ENCODE measurements around the gene UXT. TPM values are rescaled to one million over a fixed set of nuclear protein-coding genes. Genes with fewer than 3 reads are reported as not detected.

The UXT gene
- total and polyA plus RNA-seq, 2 of the 4 experiments (the other 2 are of a cell fraction) = 106 to 164 TPM

- no peak overlapping the region for H2BK120ac ChIP-seq (ENCODE audit: low read depth, low read length)
- ATAC-seq (ENCODE audit: low read depth) (no peak), DNase-seq (no peak)
- 48% methylated on average over 2 of the region's 4 CpGs; no CpG with 5 or more reads in 1 of the 2 experiments for WGBS, 2 experiments (ENCODE audit: extremely low coverage in 2 of 2, insufficient read length in 1 of 2)
- TF ChIP-seq NFE2L2 (IDR thresholded peaks at IDR 0.05; ENCODE audit: low read depth, low read length) (no peak), CHD1 (IDR thresholded peaks at IDR 0.05; ENCODE audit: low read depth, low read length) (no peak), MXI1 (IDR thresholded peaks at IDR 0.05; ENCODE audit: borderline replicate concordance, low read depth, low read length) (no peak), MAFK (IDR thresholded peaks at IDR 0.05; ENCODE audit: low read depth, low read length) (no peak), RCOR1 (IDR thresholded peaks at IDR 0.05; ENCODE audit: insufficient replicate concordance, low read length) (no peak), MAZ (IDR thresholded peaks at IDR 0.05; ENCODE audit: borderline replicate concordance, low read depth, low read length) (no peak), BHLHE40 (IDR thresholded peaks at IDR 0.05; ENCODE audit: low read depth, low read length) (no peak), POLR2A (IDR thresholded peaks at IDR 0.05; ENCODE audit: low read depth, low read length) (no peak), CEBPB (IDR thresholded peaks at IDR 0.05; ENCODE audit: low read depth, low read length) (no peak), RAD21 (IDR thresholded peaks at IDR 0.05; ENCODE audit: low read length) (no peak), SMC3 (IDR thresholded peaks at IDR 0.05; ENCODE audit: low read depth, low read length) (no peak), FOS (IDR thresholded peaks at IDR 0.05; ENCODE audit: low read depth, low read length) (no peak), RFX5 (IDR thresholded peaks at IDR 0.05; ENCODE audit: low read depth, low read length) (no peak)
- TF ChIP-seq, protein P1, sequence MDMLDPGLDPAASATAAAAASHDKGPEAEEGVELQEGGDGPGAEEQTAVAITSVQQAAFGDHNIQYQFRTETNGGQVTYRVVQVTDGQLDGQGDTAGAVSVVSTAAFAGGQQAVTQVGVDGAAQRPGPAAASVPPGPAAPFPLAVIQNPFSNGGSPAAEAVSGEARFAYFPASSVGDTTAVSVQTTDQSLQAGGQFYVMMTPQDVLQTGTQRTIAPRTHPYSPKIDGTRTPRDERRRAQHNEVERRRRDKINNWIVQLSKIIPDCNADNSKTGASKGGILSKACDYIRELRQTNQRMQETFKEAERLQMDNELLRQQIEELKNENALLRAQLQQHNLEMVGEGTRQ (IDR thresholded peaks at IDR 0.05; ENCODE audit: low read depth, low read length) = no peak
- TF ChIP-seq, protein P2, sequence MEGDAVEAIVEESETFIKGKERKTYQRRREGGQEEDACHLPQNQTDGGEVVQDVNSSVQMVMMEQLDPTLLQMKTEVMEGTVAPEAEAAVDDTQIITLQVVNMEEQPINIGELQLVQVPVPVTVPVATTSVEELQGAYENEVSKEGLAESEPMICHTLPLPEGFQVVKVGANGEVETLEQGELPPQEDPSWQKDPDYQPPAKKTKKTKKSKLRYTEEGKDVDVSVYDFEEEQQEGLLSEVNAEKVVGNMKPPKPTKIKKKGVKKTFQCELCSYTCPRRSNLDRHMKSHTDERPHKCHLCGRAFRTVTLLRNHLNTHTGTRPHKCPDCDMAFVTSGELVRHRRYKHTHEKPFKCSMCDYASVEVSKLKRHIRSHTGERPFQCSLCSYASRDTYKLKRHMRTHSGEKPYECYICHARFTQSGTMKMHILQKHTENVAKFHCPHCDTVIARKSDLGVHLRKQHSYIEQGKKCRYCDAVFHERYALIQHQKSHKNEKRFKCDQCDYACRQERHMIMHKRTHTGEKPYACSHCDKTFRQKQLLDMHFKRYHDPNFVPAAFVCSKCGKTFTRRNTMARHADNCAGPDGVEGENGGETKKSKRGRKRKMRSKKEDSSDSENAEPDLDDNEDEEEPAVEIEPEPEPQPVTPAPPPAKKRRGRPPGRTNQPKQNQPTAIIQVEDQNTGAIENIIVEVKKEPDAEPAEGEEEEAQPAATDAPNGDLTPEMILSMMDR (conservative IDR thresholded peaks at IDR 0.05; ENCODE audit: low read depth, low read length) = no peak
- TF ChIP-seq, protein P3, sequence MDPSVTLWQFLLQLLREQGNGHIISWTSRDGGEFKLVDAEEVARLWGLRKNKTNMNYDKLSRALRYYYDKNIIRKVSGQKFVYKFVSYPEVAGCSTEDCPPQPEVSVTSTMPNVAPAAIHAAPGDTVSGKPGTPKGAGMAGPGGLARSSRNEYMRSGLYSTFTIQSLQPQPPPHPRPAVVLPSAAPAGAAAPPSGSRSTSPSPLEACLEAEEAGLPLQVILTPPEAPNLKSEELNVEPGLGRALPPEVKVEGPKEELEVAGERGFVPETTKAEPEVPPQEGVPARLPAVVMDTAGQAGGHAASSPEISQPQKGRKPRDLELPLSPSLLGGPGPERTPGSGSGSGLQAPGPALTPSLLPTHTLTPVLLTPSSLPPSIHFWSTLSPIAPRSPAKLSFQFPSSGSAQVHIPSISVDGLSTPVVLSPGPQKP (IDR thresholded peaks at IDR 0.05; ENCODE audit: borderline replicate concordance, low read depth, low read length) = no peak
- H3K4me2 ChIP-seq (ENCODE audit: low read depth, low read length) = no peak overlapping the region
- ChIA-PET POLR2A (ENCODE audit: unreplicated experiment) (no interaction called here), CTCF (no interaction called here)
- no peak overlapping the region for H4K8ac ChIP-seq (ENCODE audit: low read depth in 2 of 2, low read length in 2 of 2)
- H3K18ac ChIP-seq (ENCODE audit: low read depth, low read length) = no peak overlapping the region
- no peaks in the 10 kb centered on the region for H3K36me3 ChIP-seq (ENCODE audit: control insufficient read depth, insufficient read depth, low read length)
- H3K4me1 ChIP-seq (ENCODE audit: control insufficient read depth, insufficient read depth, low read length) = no peaks in the 10 kb centered on the region
- no peaks in the 10 kb centered on the region for H3K9me1 ChIP-seq (ENCODE audit: insufficient read depth, low read length)
- intact Hi-C loops (cut with micrococcal nuclease) = no loop called here
- no peak overlapping the region for H2BK20ac ChIP-seq (ENCODE audit: low read depth, low read length)
- H3K23ac ChIP-seq (ENCODE audit: low read depth, low read length) = no peak overlapping the region
- H3K79me1 ChIP-seq (ENCODE audit: low read depth in 1 of 2, low read length in 2 of 2) = no peaks in the 10 kb centered on the region
- dilution Hi-C loops (cut with HindIII; ENCODE audit: low sequenced_read_pairs, unreplicated experiment) = no loop called here
- no peak overlapping the region for H3K4ac ChIP-seq (ENCODE audit: low read depth, low read length)
- no peak overlapping the region for H3K4me3 ChIP-seq (ENCODE audit: insufficient read depth, low read depth, low read length)
- H2BK5ac ChIP-seq (ENCODE audit: low read depth, low read length, poor library complexity, severe bottlenecking) = no peak overlapping the region
- H3K27ac ChIP-seq (ENCODE audit: insufficient read depth, low read length) = no peak overlapping the region
- no peak overlapping the region for H3K9ac ChIP-seq (ENCODE audit: low read depth, low read length)
- peaks cover 5% of the 10 kb centered on the region; the same call in 1 of the 2 replicates for H3K27me3 ChIP-seq (ENCODE audit: control insufficient read depth, insufficient read depth, low read length)
- no TSS peak for BruUV-seq (replicated peaks)
- H2AK5ac ChIP-seq (ENCODE audit: low read depth, low read length) = no peak overlapping the region
- no peak overlapping the region for H4K5ac ChIP-seq (ENCODE audit: low read depth, low read length)
- H3K9me3 ChIP-seq (ENCODE audit: control insufficient read depth, insufficient read depth, low read length) = no peaks in the 10 kb centered on the region
- peaks cover 3% of the 10 kb centered on the region for H4K20me1 ChIP-seq (ENCODE audit: insufficient read depth, low read length)
- no peak overlapping the region for H4K91ac ChIP-seq (ENCODE audit: insufficient read depth, low read depth, low read length)
- H2AFZ ChIP-seq (replicated peaks; ENCODE audit: low read length, poor library complexity) = no peak overlapping the region
- H2BK15ac ChIP-seq (ENCODE audit: low read depth, low read length) = no peak overlapping the region
- in situ Hi-C loops (cut with MboI; ENCODE audit: low sequenced_read_pairs) = no loop called here
- H2AK9ac ChIP-seq (replicated peaks; ENCODE audit: low read depth, low read length, poor library complexity) = no peak overlapping the region
- no peak overlapping the region for H3K14ac ChIP-seq (replicated peaks; ENCODE audit: low read depth, low read length)
- H3K56ac ChIP-seq (ENCODE audit: extremely low read depth, insufficient read depth, low read length) = no peak overlapping the region
These were observed 48.5 kb downstream of the UXT start for GRCh38 chrX:47610511-47610910.

Measured in IMR-90 (cell line).